GM21381 (cell line): Measurements from ENCODE around the gene SLC39A6.
"Not testable (repeated sequence)": the region's sequence is repeated elsewhere in the genome, so short reads cannot be mapped to it uniquely, and the experiment has no call there.

Source experiments
- ATAC-seq: cut with Tn5 transposase; IDR thresholded peaks from one replicate; pipeline ENCODE4 v1.9.1; 2021; ENCODE audit warnings: mild to moderate bottlenecking, moderate library complexity; ENCODE audit not compliant: unreplicated experiment

The SLC39A6 gene

GRCh38 chr18:36141576-36141975 is 12.4 kb upstream of the SLC39A6 start:
- no peak for ATAC-seq

- no peak for ATAC-seq
Measured at GRCh38 chr18:36139245-36139644, 10.1 kb upstream of the SLC39A6 start.

- no peak for ATAC-seq
Measured at GRCh38 chr18:36135264-36135663, 6.1 kb upstream of the SLC39A6 start.

- no peak for ATAC-seq
Measured at GRCh38 chr18:36132756-36133155, 3.6 kb upstream of the SLC39A6 start.

GRCh38 chr18:36131692-36132483 is 2.7 kb upstream of the SLC39A6 start:
- ATAC-seq = no peak

GRCh38 chr18:36130883-36131653 is 1.9 kb upstream of the SLC39A6 start:
- ATAC-seq = no peak

- peak; percentile 15 for ATAC-seq
Measured at GRCh38 chr18:36130039-36130831, 1.1 kb upstream of the SLC39A6 start.

GRCh38 chr18:36128907-36129299 is 237 bp downstream of the SLC39A6 start:
- peak; percentile 19 for ATAC-seq

GRCh38 chr18:36128530-36128870 is 640 bp downstream of the SLC39A6 start:
- ATAC-seq = no peak

GRCh38 chr18:36127836-36128529 is 1.2 kb downstream of the SLC39A6 start:
- no peak for ATAC-seq

GRCh38 chr18:36126668-36127067 is 2.5 kb downstream of the SLC39A6 start:
- no peak for ATAC-seq

- no peak for ATAC-seq
Measured at GRCh38 chr18:36124841-36125240, 4.3 kb downstream of the SLC39A6 start.

- ATAC-seq = no peak
Measured at GRCh38 chr18:36120297-36120696, 8.8 kb downstream of the SLC39A6 start.

GRCh38 chr18:36116771-36117170 is 12.4 kb downstream of the SLC39A6 start:
- ATAC-seq = not testable (repeated sequence)

- no peak for ATAC-seq
Measured at GRCh38 chr18:36114738-36115137, 14.4 kb downstream of the SLC39A6 start.

GRCh38 chr18:36114251-36114650 is 14.9 kb downstream of the SLC39A6 start:
- no peak for ATAC-seq

GRCh38 chr18:36112302-36112701 is 16.8 kb downstream of the SLC39A6 start:
- no peak for ATAC-seq

GRCh38 chr18:36109737-36110136 is 19.4 kb downstream of the SLC39A6 start:
- ATAC-seq = no peak

- no peak for ATAC-seq
Measured at GRCh38 chr18:36108601-36109000, 20.5 kb downstream of the SLC39A6 start.

GRCh38 chr18:36108196-36108595 is 20.9 kb downstream of the SLC39A6 start:
- no peak for ATAC-seq

- ATAC-seq = no peak
Measured at GRCh38 chr18:36107477-36107876, 21.7 kb downstream of the SLC39A6 start.
